ENCODE measurements around the gene ERO1B.
A peak's percentile ranks its signal among the peaks of the same experiment; 100 is the strongest.

ERO1B gene

DNA sequence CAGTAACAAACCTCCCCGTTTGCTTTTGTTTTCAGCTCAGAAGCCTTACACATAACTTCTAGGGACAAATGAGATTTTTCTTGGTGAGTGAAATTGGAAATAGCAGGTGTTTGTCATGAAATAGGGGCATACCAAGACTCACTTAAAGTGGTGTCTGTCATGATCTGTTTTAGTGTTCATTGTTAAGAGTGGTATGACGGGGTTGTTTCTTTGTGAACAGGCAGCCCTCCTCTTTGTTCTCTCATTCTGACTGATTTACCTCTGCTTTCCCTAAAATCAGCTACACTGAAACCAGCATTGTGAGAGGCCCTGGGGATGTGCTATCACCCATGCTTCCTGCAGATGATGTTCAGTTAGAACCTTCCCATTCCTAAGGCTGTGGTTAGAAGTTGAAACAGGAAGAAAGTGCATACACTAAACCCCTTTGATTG is 2.5 kb upstream of the ERO1B start:
- WGBS: 38% methylated on average over 1 of the region's 2 CpGs
- no peak overlapping the region for H2AFZ ChIP-seq (ENCODE audit: low read depth, low read length)
- H3K14ac ChIP-seq (ENCODE audit: low read length in 2 of 2): no peak overlapping the region
- no peak overlapping the region for H2BK12ac ChIP-seq (ENCODE audit: low read length in 2 of 2)
- no peak overlapping the region for H3K4me2 ChIP-seq (ENCODE audit: low read length, poor library complexity, severe bottlenecking)
- H3K79me1 ChIP-seq (replicated peaks; ENCODE audit: low read length, poor library complexity, severe bottlenecking): peaks cover 10% of the 10 kb centered on the region
- no peak overlapping the region for H3K18ac ChIP-seq (ENCODE audit: low read depth in 1 of 2, low read length in 2 of 2)
- no peak overlapping the region for H3K27ac ChIP-seq (ENCODE audit: low read length, poor library complexity, severe bottlenecking)
- H3K27me3 ChIP-seq (ENCODE audit: control insufficient read depth in 1 of 2, insufficient read depth in 1 of 2, low read length in 2 of 2): peaks cover 0 to 47% of the 10 kb centered on the region in 2 experiments
- H3K4me3 ChIP-seq (ENCODE audit: insufficient read depth in 1 of 2, low read depth in 1 of 2, low read length in 2 of 2): no peak overlapping the region
- no peaks in the 10 kb centered on the region for H3K9me3 ChIP-seq (ENCODE audit: control insufficient read depth, low read length)
- no peak overlapping the region for H4K91ac ChIP-seq (ENCODE audit: low read length)
- DNase-seq: no peak
- no peak overlapping the region for H3K9ac ChIP-seq (ENCODE audit: low read length)
- H2BK120ac ChIP-seq (ENCODE audit: low read depth, low read length): no peak overlapping the region
- no peaks in the 10 kb centered on the region for H3K36me3 ChIP-seq (ENCODE audit: control insufficient read depth in 1 of 2, insufficient read depth in 2 of 2, low read depth in 1 of 2, low read length in 2 of 2)
- H2BK5ac ChIP-seq (ENCODE audit: low read depth, low read length, poor library complexity, severe bottlenecking): no peak overlapping the region
- no peak overlapping the region for H2AK5ac ChIP-seq (ENCODE audit: low read length, severe bottlenecking)
- peaks cover 3% of the 10 kb centered on the region for H3K4me1 ChIP-seq (ENCODE audit: control insufficient read depth, insufficient read depth, low read depth, low read length)
- no peak overlapping the region for H2BK15ac ChIP-seq (ENCODE audit: low read depth, poor library complexity, severe bottlenecking)
- no peak overlapping the region for H4K8ac ChIP-seq (ENCODE audit: low read length)
- no peak overlapping the region for H3K4ac ChIP-seq (ENCODE audit: low read depth in 1 of 2, low read length in 2 of 2)
- no peak overlapping the region for H3K23ac ChIP-seq (ENCODE audit: low read length in 2 of 2)

DNA sequence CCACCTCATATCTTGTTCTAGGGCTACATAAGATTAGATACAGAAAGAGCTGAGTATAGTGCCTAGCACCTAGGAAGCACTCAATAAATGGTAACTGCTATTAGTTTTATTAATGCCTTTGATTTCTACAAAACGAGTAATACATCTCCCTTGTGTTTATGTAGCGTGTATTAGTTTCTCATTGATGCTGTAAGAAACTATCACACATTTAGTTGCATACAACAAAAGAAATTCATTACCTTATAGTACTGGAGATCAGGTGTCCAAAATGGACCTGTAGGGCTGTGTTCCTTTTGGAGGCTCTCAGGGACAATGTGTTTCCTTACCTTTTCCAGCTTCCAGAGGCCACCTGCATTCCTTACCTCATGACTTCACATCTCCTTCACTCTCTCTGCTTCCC is 961 bp upstream of the ERO1B start:
- no CpG with 5 or more reads among the region's 2 CpGs for WGBS
- no peak overlapping the region for H3K23ac ChIP-seq (ENCODE audit: low read length in 2 of 2)

DNA sequence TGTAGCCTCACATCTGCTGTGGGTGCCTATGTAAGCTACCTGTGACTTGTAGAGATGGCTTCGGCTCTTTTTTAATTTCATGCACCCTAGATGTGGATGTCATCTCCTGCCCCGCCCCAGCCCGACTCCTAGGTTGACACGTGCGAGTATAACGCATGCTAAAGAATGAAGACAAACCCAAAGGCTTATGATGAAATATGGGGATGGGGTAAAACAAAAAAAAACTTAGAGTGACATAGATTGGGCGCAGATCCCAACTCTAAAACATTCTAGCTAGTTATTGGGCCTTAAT is 613 bp upstream of the ERO1B start:
- no peak overlapping the region for H2BK120ac ChIP-seq (ENCODE audit: low read depth, low read length)
- no peak overlapping the region for H2BK5ac ChIP-seq (ENCODE audit: low read depth, low read length, poor library complexity, severe bottlenecking)
- H3K4me2 ChIP-seq (ENCODE audit: low read length, poor library complexity, severe bottlenecking): peak overlapping the region; percentile 85
- DNase-seq: no peak
- 7% methylated on average over 6 of the region's 7 CpGs for WGBS
- H3K18ac ChIP-seq (ENCODE audit: low read depth in 1 of 2, low read length in 2 of 2): no peak overlapping the region
- H3K36me3 ChIP-seq (ENCODE audit: control insufficient read depth in 1 of 2, insufficient read depth in 2 of 2, low read depth in 1 of 2, low read length in 2 of 2): no peaks in the 10 kb centered on the region
- no peak overlapping the region for H3K27ac ChIP-seq (ENCODE audit: low read length, poor library complexity, severe bottlenecking)
- peaks cover 0 to 34% of the 10 kb centered on the region in 2 experiments for H3K27me3 ChIP-seq (ENCODE audit: control insufficient read depth in 1 of 2, insufficient read depth in 1 of 2, low read length in 2 of 2)
- H2BK15ac ChIP-seq (ENCODE audit: low read depth, poor library complexity, severe bottlenecking): no peak overlapping the region
- H2BK12ac ChIP-seq (ENCODE audit: low read length in 2 of 2): no peak overlapping the region
- peaks cover 3% of the 10 kb centered on the region for H3K4me1 ChIP-seq (ENCODE audit: control insufficient read depth, insufficient read depth, low read depth, low read length)
- no peak overlapping the region for H2AK5ac ChIP-seq (ENCODE audit: low read length, severe bottlenecking)
- H3K23ac ChIP-seq (ENCODE audit: low read length in 2 of 2): no peak overlapping the region
- peak overlapping the region; percentile 90 for H3K4me3 ChIP-seq (ENCODE audit: insufficient read depth in 1 of 2, low read depth in 1 of 2, low read length in 2 of 2)
- peaks cover 13% of the 10 kb centered on the region for H3K79me1 ChIP-seq (replicated peaks; ENCODE audit: low read length, poor library complexity, severe bottlenecking)
- H4K8ac ChIP-seq (ENCODE audit: low read length): no peak overlapping the region
- no peaks in the 10 kb centered on the region for H3K9me3 ChIP-seq (ENCODE audit: control insufficient read depth, low read length)
- H3K4ac ChIP-seq (ENCODE audit: low read depth in 1 of 2, low read length in 2 of 2): no peak overlapping the region
- peak overlapping the region; percentile 86 for H2AFZ ChIP-seq (ENCODE audit: low read depth, low read length)
- H4K91ac ChIP-seq (ENCODE audit: low read length): no peak overlapping the region
- H3K9ac ChIP-seq (ENCODE audit: low read length): peak overlapping the region; percentile 86
- H3K14ac ChIP-seq (ENCODE audit: low read length in 2 of 2): no peak overlapping the region

More for the DNA sequence above, 961 bp upstream of the ERO1B start:
- H3K4me1 ChIP-seq (ENCODE audit: control insufficient read depth, insufficient read depth, low read depth, low read length): peaks cover 3% of the 10 kb centered on the region
- H3K79me1 ChIP-seq (replicated peaks; ENCODE audit: low read length, poor library complexity, severe bottlenecking): peaks cover 13% of the 10 kb centered on the region
- no peak overlapping the region for H3K4ac ChIP-seq (ENCODE audit: low read depth in 1 of 2, low read length in 2 of 2)
- no peak overlapping the region for H2BK15ac ChIP-seq (ENCODE audit: low read depth, poor library complexity, severe bottlenecking)
- H3K27me3 ChIP-seq (ENCODE audit: control insufficient read depth in 1 of 2, insufficient read depth in 1 of 2, low read length in 2 of 2): peaks cover 0 to 37% of the 10 kb centered on the region in 2 experiments
- no peak overlapping the region for H3K18ac ChIP-seq (ENCODE audit: low read depth in 1 of 2, low read length in 2 of 2)
- no peak overlapping the region for H3K14ac ChIP-seq (ENCODE audit: low read length in 2 of 2)
- no peak for DNase-seq
- no peak overlapping the region for H3K27ac ChIP-seq (ENCODE audit: low read length, poor library complexity, severe bottlenecking)
- H4K8ac ChIP-seq (ENCODE audit: low read length): no peak overlapping the region
- no peak overlapping the region for H4K91ac ChIP-seq (ENCODE audit: low read length)
- H3K4me3 ChIP-seq (ENCODE audit: insufficient read depth in 1 of 2, low read depth in 1 of 2, low read length in 2 of 2): peak overlapping the region in 1 of 2 experiments; percentile 90
- no peak overlapping the region for H2BK120ac ChIP-seq (ENCODE audit: low read depth, low read length)
- no peak overlapping the region for H2AFZ ChIP-seq (ENCODE audit: low read depth, low read length)
- H2BK12ac ChIP-seq (ENCODE audit: low read length in 2 of 2): no peak overlapping the region
- H2AK5ac ChIP-seq (ENCODE audit: low read length, severe bottlenecking): no peak overlapping the region
- H3K9ac ChIP-seq (ENCODE audit: low read length): peak overlapping the region; percentile 86
- H3K9me3 ChIP-seq (ENCODE audit: control insufficient read depth, low read length): no peaks in the 10 kb centered on the region
- no peak overlapping the region for H2BK5ac ChIP-seq (ENCODE audit: low read depth, low read length, poor library complexity, severe bottlenecking)
- H3K4me2 ChIP-seq (ENCODE audit: low read length, poor library complexity, severe bottlenecking): no peak overlapping the region
- no peaks in the 10 kb centered on the region for H3K36me3 ChIP-seq (ENCODE audit: control insufficient read depth in 1 of 2, insufficient read depth in 2 of 2, low read depth in 1 of 2, low read length in 2 of 2)

DNA sequence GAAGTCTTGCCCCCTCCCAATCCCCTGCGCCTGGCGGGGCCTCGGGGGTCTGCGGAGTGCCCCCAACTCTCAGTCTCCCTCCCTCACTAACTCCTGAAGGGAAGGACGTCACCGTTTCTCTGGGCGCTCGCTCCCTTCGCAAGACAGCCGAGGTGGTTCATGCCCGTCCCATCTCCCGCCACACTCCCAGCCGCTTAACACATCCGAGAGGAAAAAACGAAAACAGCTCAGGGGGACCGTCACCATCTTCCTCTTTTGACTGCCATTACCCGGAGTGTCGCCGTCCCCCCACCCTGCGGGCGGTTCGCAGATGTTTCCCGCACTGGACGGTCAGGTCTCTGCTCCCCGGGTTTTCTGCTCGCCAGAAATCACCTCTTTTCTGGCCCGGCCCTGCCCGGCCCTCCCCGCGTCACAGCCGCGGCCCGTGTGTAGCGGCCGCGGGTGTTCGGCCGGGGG is 532 bp downstream of the ERO1B start:
- Histone ChIP-seq H2AFZ (ENCODE audit: low read depth, low read length) (peak overlapping the region; percentile 55), H3K27me3 (ENCODE audit: control insufficient read depth in 1 of 2, insufficient read depth in 1 of 2, low read length in 2 of 2) (peaks cover 0 to 25% of the 10 kb centered on the region in 2 experiments), H3K18ac (ENCODE audit: low read depth in 1 of 2, low read length in 2 of 2) (peak overlapping the region in 1 of 2 experiments; percentile 24), H3K79me1 (replicated peaks; ENCODE audit: low read length, poor library complexity, severe bottlenecking) (peaks cover 15% of the 10 kb centered on the region), H3K4me2 (ENCODE audit: low read length, poor library complexity, severe bottlenecking) (peak overlapping the region; percentile 75), H3K14ac (ENCODE audit: low read length in 2 of 2) (no peak overlapping the region), H2BK120ac (ENCODE audit: low read depth, low read length) (no peak overlapping the region), H3K36me3 (ENCODE audit: control insufficient read depth in 1 of 2, insufficient read depth in 2 of 2, low read depth in 1 of 2, low read length in 2 of 2) (no peaks in the 10 kb centered on the region), H3K9ac (ENCODE audit: low read length) (peak overlapping the region; percentile 87), H4K8ac (ENCODE audit: low read length) (no peak overlapping the region), H2AK5ac (ENCODE audit: low read length, severe bottlenecking) (no peak overlapping the region), H3K4me1 (ENCODE audit: control insufficient read depth, insufficient read depth, low read depth, low read length) (peaks cover 3% of the 10 kb centered on the region), H2BK15ac (ENCODE audit: low read depth, poor library complexity, severe bottlenecking) (no peak overlapping the region), H3K4me3 (ENCODE audit: insufficient read depth in 1 of 2, low read depth in 1 of 2, low read length in 2 of 2) (peak overlapping the region; percentile 90), H2BK5ac (ENCODE audit: low read depth, low read length, poor library complexity, severe bottlenecking) (no peak overlapping the region), H3K9me3 (ENCODE audit: control insufficient read depth, low read length) (no peaks in the 10 kb centered on the region), H4K91ac (ENCODE audit: low read length) (no peak overlapping the region), H3K23ac (ENCODE audit: low read length in 2 of 2) (no peak overlapping the region), H3K27ac (ENCODE audit: low read length, poor library complexity, severe bottlenecking) (no peak overlapping the region), H3K4ac (ENCODE audit: low read depth in 1 of 2, low read length in 2 of 2) (no peak overlapping the region), H2BK12ac (ENCODE audit: low read length in 2 of 2) (no peak overlapping the region)
- 2% methylated on average over 38 of the region's 38 CpGs for WGBS
- peak; percentile 44 for DNase-seq

Data from mesenchymal stem cell (in vitro differentiated cells and primary cell).